Neural progenitor cell (in vitro differentiated cells): ENCODE measurements around the gene LDB2. TPM values are rescaled to one million over a fixed set of nuclear protein-coding genes. Genes with fewer than 3 reads are reported as not detected.

Experiments
- DNase-seq: peaks from one replicate; pipeline ENCODE4 v3.0.0-alpha.2; 2016; ENCODE audit warnings: low spot score
- H2AFZ ChIP-seq: fragments of 200-600 bp; sonication (generic); replicated peaks from 2 replicates; pipeline ENCODE4 v1.6.1; 2016; ENCODE audit warnings: antibody characterized with exemption
- H3F3A ChIP-seq: fragments of 200-600 bp; sonication (generic); 2 replicates; pipeline ENCODE4 v1.6.1; 2016; ENCODE audit warnings: antibody characterized with exemption, low read depth
- H3K27ac ChIP-seq: fragments of 200-600 bp; sonication (generic); 2 replicates; pipeline ENCODE4 v1.5.1; 2016; ENCODE audit warnings: mild to moderate bottlenecking
- H3K27me3 ChIP-seq: fragments of 200-600 bp; sonication (generic); 2 replicates; pipeline ENCODE4 v1.6.1; 2016; ENCODE audit warnings: mild to moderate bottlenecking, moderate library complexity
- H3K36me3 ChIP-seq: fragments of 200-600 bp; sonication (generic); 2 replicates; pipeline ENCODE4 v1.5.1; 2016
- H3K4me1 ChIP-seq: fragments of 200-600 bp; sonication (generic); 2 replicates; pipeline ENCODE4 v1.6.1; 2016; ENCODE audit warnings: mixed run types
- H3K4me2 ChIP-seq: fragments of 200-600 bp; sonication (generic); 2 replicates; pipeline ENCODE4 v1.6.1; 2016
- H3K4me3 ChIP-seq: fragments of 200-600 bp; sonication (generic); 2 replicates; pipeline ENCODE4 v1.5.1; 2016
- H3K79me2 ChIP-seq: fragments of 200-600 bp; sonication (generic); 2 replicates; pipeline ENCODE4 v1.6.1; 2016; ENCODE audit warnings: low read depth
- H3K9ac ChIP-seq: fragments of 200-600 bp; sonication (generic); 2 replicates; pipeline ENCODE4 v1.6.1; 2016
- H3K9me3 ChIP-seq: fragments of 200-600 bp; sonication (generic); 2 replicates; pipeline ENCODE4 v1.5.1; 2016; ENCODE audit warnings: low read depth
- H4K20me1 ChIP-seq: fragments of 200-600 bp; sonication (generic); 2 replicates; pipeline ENCODE4 v1.6.1; 2016; ENCODE audit warnings: low read depth
- H3K27ac Mint-ChIP-seq: 3 replicates; pipeline ENCODE4 v1.8.0; 2021; ENCODE audit warnings: mixed read lengths
- H3K27me3 Mint-ChIP-seq: 2 replicates; pipeline ENCODE4 v1.8.0; 2022; ENCODE audit warnings: low read depth, mild to moderate bottlenecking, inconsistent platforms, moderate library complexity, mixed read lengths; ENCODE audit not compliant: insufficient read depth
- H3K36me3 Mint-ChIP-seq: 3 replicates; pipeline ENCODE4 v1.8.0; 2021; ENCODE audit warnings: mixed read lengths
- H3K4me1 Mint-ChIP-seq: 3 replicates; pipeline ENCODE4 v1.8.0; 2021; ENCODE audit warnings: mixed read lengths
- H3K4me3 Mint-ChIP-seq: 3 replicates; pipeline ENCODE4 v1.8.0; 2021; ENCODE audit warnings: mild to moderate bottlenecking, moderate library complexity, mixed read lengths
- H3K9me3 Mint-ChIP-seq: 3 replicates; pipeline ENCODE4 v1.8.0; 2020; ENCODE audit warnings: mixed read lengths
- CTCF ChIP-seq: fragments of 200-600 bp; sonication (generic); IDR thresholded peaks from 2 replicates; pipeline ENCODE4 v1.5.1; 2017; ENCODE audit warnings: antibody characterized with exemption, mild to moderate bottlenecking
- EZH2 ChIP-seq: fragments of 200-600 bp; sonication (generic); IDR thresholded peaks from 2 replicates; pipeline ENCODE4 v1.6.1; 2017; ENCODE audit warnings: antibody characterized with exemption, mild to moderate bottlenecking, moderate library complexity
- EZH2phosphoT487 ChIP-seq: fragments of 200-600 bp; sonication (generic); IDR thresholded peaks from 2 replicates; pipeline ENCODE4 v1.6.1; 2017; ENCODE audit warnings: antibody characterized with exemption
- total RNA-seq: library from RNA; depleted of rRNA; stranded (reverse); fragments of >200 nt; gene quantifications from 2 replicates; pipeline ENCODE4 v1.2.3, GENCODE V29; 2015; ENCODE audit warnings: low replicate concordance

The LDB2 gene
- total RNA-seq, 1 donor from 2014 or later: 24.3 TPM

- Mint-ChIP-seq H3K27me3 (no peaks in the 10 kb centered on the region), H3K36me3 (peaks cover 5% of the 10 kb centered on the region), H3K4me3 (no peak overlapping the region), H3K4me1 (peaks cover 9% of the 10 kb centered on the region), H3K27ac (no peak overlapping the region), H3K9me3 (peaks cover 2% of the 10 kb centered on the region)
- H3F3A ChIP-seq: no peaks in the 10 kb centered on the region
- TF ChIP-seq EZH2phosphoT487: no peak
- no peak for TF ChIP-seq EZH2
- TF ChIP-seq CTCF: no peak
- DNase-seq: no peak
- H3K79me2 ChIP-seq: no peaks in the 10 kb centered on the region
- no peak overlapping the region for H3K9ac ChIP-seq
- H2AFZ ChIP-seq: no peak overlapping the region
- no peaks in the 10 kb centered on the region for H4K20me1 ChIP-seq
- H3K27ac ChIP-seq: no peak overlapping the region
- no peaks in the 10 kb centered on the region for H3K4me1 ChIP-seq
- H3K4me3 ChIP-seq: no peak overlapping the region
- H3K27me3 ChIP-seq: no peaks in the 10 kb centered on the region
- no peak overlapping the region for H3K4me2 ChIP-seq
- H3K9me3 ChIP-seq: no peaks in the 10 kb centered on the region
- no peaks in the 10 kb centered on the region for H3K36me3 ChIP-seq
Observed at GRCh38 chr4:16706251-16706650, 192.2 kb downstream of the LDB2 start.

GRCh38 chr4:16705341-16705740 lies 193.1 kb downstream of the LDB2 start:
- Mint-ChIP-seq H3K27me3 (no peaks in the 10 kb centered on the region), H3K4me1 (peaks cover 6% of the 10 kb centered on the region), H3K36me3 (peaks cover 5% of the 10 kb centered on the region), H3K9me3 (peaks cover 2% of the 10 kb centered on the region), H3K4me3 (no peak overlapping the region), H3K27ac (no peak overlapping the region)
- H3K9ac ChIP-seq: no peak overlapping the region
- H3K79me2 ChIP-seq: no peaks in the 10 kb centered on the region
- H3K27me3 ChIP-seq: no peaks in the 10 kb centered on the region
- H3K9me3 ChIP-seq: no peaks in the 10 kb centered on the region
- H2AFZ ChIP-seq: no peak overlapping the region
- no peaks in the 10 kb centered on the region for H3K4me1 ChIP-seq
- H4K20me1 ChIP-seq: no peaks in the 10 kb centered on the region
- H3K4me2 ChIP-seq: no peak overlapping the region
- TF ChIP-seq EZH2phosphoT487: no peak
- TF ChIP-seq CTCF: no peak
- DNase-seq: no peak
- H3K36me3 ChIP-seq: no peaks in the 10 kb centered on the region
- no peak overlapping the region for H3K4me3 ChIP-seq
- H3F3A ChIP-seq: no peaks in the 10 kb centered on the region
- H3K27ac ChIP-seq: no peak overlapping the region

GRCh38 chr4:16704489-16704888 lies 194.0 kb downstream of the LDB2 start:
- Mint-ChIP-seq H3K27me3 (no peaks in the 10 kb centered on the region), H3K4me1 (peaks cover 3% of the 10 kb centered on the region), H3K27ac (no peak overlapping the region), H3K4me3 (no peak overlapping the region), H3K9me3 (peaks cover 2% of the 10 kb centered on the region), H3K36me3 (peaks cover 5% of the 10 kb centered on the region)
- Histone ChIP-seq H3K79me2 (no peaks in the 10 kb centered on the region), H2AFZ (no peak overlapping the region), H3K9me3 (no peaks in the 10 kb centered on the region), H3K4me1 (no peaks in the 10 kb centered on the region), H3K4me2 (no peak overlapping the region), H3K27ac (no peak overlapping the region), H3K9ac (no peak overlapping the region), H3K36me3 (no peaks in the 10 kb centered on the region), H3K4me3 (no peak overlapping the region), H4K20me1 (no peaks in the 10 kb centered on the region), H3F3A (no peaks in the 10 kb centered on the region), H3K27me3 (no peaks in the 10 kb centered on the region)
- DNase-seq: no peak
- TF ChIP-seq EZH2phosphoT487 (no peak), EZH2 (no peak), CTCF (no peak)
